ENCODE data around the gene RNF115. TPM values are rescaled to one million over a fixed set of nuclear protein-coding genes. Genes with fewer than 3 reads are reported as not detected.

Gene RNF115
- total and polyA plus RNA-seq, 2 donors (not counting 3 experiments of a cell fraction or from before 2014, with no cell fraction given) = 7.6 to 17.3 TPM

DNA sequence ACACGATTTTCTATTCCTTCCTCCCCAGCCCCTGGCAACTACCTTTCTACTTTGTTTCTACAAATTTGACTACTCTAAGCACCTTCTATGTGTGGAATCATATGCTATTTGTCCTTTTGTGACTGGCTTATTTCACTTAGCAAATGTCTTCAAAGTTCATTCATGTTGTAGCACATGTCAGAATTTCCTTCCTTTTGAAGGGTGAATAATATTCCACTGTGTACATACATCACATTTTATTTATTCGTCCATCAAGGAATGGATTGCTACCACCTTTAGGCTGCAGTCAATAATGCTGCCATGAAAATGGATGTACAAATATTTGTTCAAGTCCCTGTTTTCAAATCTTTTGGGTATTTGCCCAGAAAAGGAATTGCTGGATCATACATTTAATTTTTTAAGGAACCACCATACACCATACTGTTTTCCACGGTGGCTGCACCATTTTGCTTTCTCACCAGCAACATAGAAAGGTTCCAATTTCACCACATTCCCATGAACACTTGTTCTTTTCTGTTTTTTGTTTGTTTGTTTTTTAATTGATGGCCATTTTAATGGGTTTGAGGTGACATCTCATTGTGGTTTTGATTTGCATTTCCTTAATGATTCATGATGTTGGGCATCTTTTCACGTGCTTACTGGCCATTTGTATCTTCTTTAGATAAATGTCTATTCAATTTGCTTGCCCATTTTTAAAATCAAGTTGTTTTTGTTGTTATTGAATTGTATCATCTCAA lies 113.4 kb downstream of the RNF115 start:
- Histone ChIP-seq H3K36me3 (ENCODE audit: control insufficient read depth in 2 of 2, extremely low read depth in 1 of 2, insufficient read depth in 2 of 2, low read length in 2 of 2) (no peaks in the 10 kb centered on the region), H3K27me3 (ENCODE audit: control insufficient read depth in 2 of 2, insufficient read depth in 2 of 2, low read length in 2 of 2) (peaks cover 0 to 6% of the 10 kb centered on the region in 2 experiments), H4K20me1 (replicated peaks; ENCODE audit: control insufficient read depth, extremely low read depth, insufficient read depth, low read length) (no peaks in the 10 kb centered on the region), H3K27ac (ENCODE audit: insufficient read depth, low read depth, low read length) (no peak overlapping the region), H2AFZ (ENCODE audit: low read depth, low read length) (no peak overlapping the region), H3K9me1 (replicated peaks; ENCODE audit: control insufficient read depth, extremely low read depth, insufficient read depth, low read length) (no peaks in the 10 kb centered on the region), H3K79me2 (ENCODE audit: control insufficient read depth, insufficient read depth, low read length) (no peaks in the 10 kb centered on the region), H3K4me2 (ENCODE audit: insufficient read depth, low read length) (no peak overlapping the region), H3K9ac (replicated peaks; ENCODE audit: extremely low read depth, insufficient read depth, low read length) (no peak overlapping the region), H3K9me3 (replicated peaks; ENCODE audit: control insufficient read depth, insufficient read depth, low read length) (no peaks in the 10 kb centered on the region), H3K4me3 (replicated peaks in 1 of 3; ENCODE audit: insufficient read depth in 1 of 3, low read depth in 1 of 3, low read length in 3 of 3) (no peak overlapping the region), H3K4me1 (ENCODE audit: control insufficient read depth, extremely low read depth, insufficient read depth, low read length) (no peaks in the 10 kb centered on the region)
- ChIA-PET POLR2A (no interaction called here), CTCF (interaction anchor here (2.3 to 2.6 kb wide), 2 partner anchors 10 to 11 kb away, joined by 13 to 15 read pairs; no protein-coding TSS in a partner anchor)
- intact Hi-C loops (cut with micrococcal nuclease) (no loop called here), dilution Hi-C loops (cut with MboI; ENCODE audit: extremely low pct_ligation_motif_present, low sequenced_read_pairs) (no loop called here)
- BruUV-seq (replicated peaks) = no TSS peak
- TF ChIP-seq POLR2A (IDR thresholded peaks at IDR 0.05; ENCODE audit: low read depth, low read length) (no peak), POLR2AphosphoS5 (IDR thresholded peaks at IDR 0.05; ENCODE audit: insufficient read depth, low read depth, low read length) (no peak), CTCF (IDR thresholded peaks at IDR 0.05; ENCODE audit: extremely low read depth in 1 of 2, insufficient read depth in 1 of 2, low read depth in 1 of 2, low read length in 2 of 2) (no peak), JUN (IDR thresholded peaks at IDR 0.05; ENCODE audit: borderline replicate concordance, insufficient read depth, insufficient read length, low read depth) (no peak), MYC (IDR thresholded peaks at IDR 0.05; ENCODE audit: low read depth, low read length) (no peak), GATA2 (IDR thresholded peaks at IDR 0.05; ENCODE audit: insufficient read depth, insufficient read length, low read depth, low read length) (no peak), EZH2 (IDR thresholded peaks at IDR 0.05; ENCODE audit: borderline replicate concordance, low read depth, low read length, severe bottlenecking) (no peak), FOS (IDR thresholded peaks at IDR 0.05; ENCODE audit: borderline replicate concordance, insufficient read depth, low read length) (no peak), MAX (IDR thresholded peaks at IDR 0.05; ENCODE audit: insufficient read depth, insufficient read length) (no peak)
- DNase-seq (ENCODE audit: low read depth, low spot score) (no peak), FAIRE-seq (no peak)
